ENCODE data around the gene ENOX1. TPM values are rescaled to one million over a fixed set of nuclear protein-coding genes. Genes with fewer than 3 reads are reported as not detected.

ENOX1 gene
- polyA plus RNA-seq, 1 donor (not counting 4 experiments of a cell fraction or from before 2014, with no cell fraction given), result 1.1 TPM

- Histone ChIP-seq H3K9ac (ENCODE audit: control insufficient read depth, extremely low read depth, insufficient read depth, low read length) (no peak overlapping the region), H2AFZ (ENCODE audit: control insufficient read depth, low read length) (no peak overlapping the region), H3K9me1 (ENCODE audit: control insufficient read depth, extremely low read depth, insufficient read depth, low read length) (no peaks in the 10 kb centered on the region), H4K20me1 (ENCODE audit: control insufficient read depth, extremely low read depth, insufficient read depth, low read length) (no peaks in the 10 kb centered on the region), H3K27ac (ENCODE audit: control insufficient read depth, insufficient read depth, low read length) (no peak overlapping the region), H3K9me3 (ENCODE audit: control insufficient read depth, low read depth, low read length) (no peaks in the 10 kb centered on the region), H3K79me2 (ENCODE audit: control insufficient read depth, insufficient read depth, low read length) (no peaks in the 10 kb centered on the region), H3K36me3 (ENCODE audit: control insufficient read depth in 2 of 2, extremely low read depth in 1 of 2, insufficient read depth in 2 of 2, low read length in 2 of 2) (no peaks in the 10 kb centered on the region), H3K4me2 (ENCODE audit: control insufficient read depth, extremely low read depth, insufficient read depth, low read depth, low read length) (no peak overlapping the region), H3K4me3 (ENCODE audit: control insufficient read depth in 2 of 3, extremely low read depth in 1 of 3, insufficient read depth in 2 of 3, low read depth in 1 of 3, low read length in 3 of 3) (no peak overlapping the region), H3K27me3 (ENCODE audit: control insufficient read depth, extremely low read depth, insufficient read depth, low read length) (no peaks in the 10 kb centered on the region), H3K4me1 (ENCODE audit: control insufficient read depth, extremely low read depth, insufficient read depth, low read length) (peaks cover 17% of the 10 kb centered on the region)
- no peak for FAIRE-seq
- dilution Hi-C loops (cut with MboI; ENCODE audit: extremely low pct_ligation_motif_present, low sequenced_read_pairs), result no loop called here
- TF ChIP-seq EZH2 (IDR thresholded peaks at IDR 0.05; ENCODE audit: low read length) (no peak), CTCF (optimal IDR thresholded peaks at IDR 0.05 in 1 of 3, IDR thresholded peaks at IDR 0.05 in 1 of 3, conservative IDR thresholded peaks at IDR 0.05 in 1 of 3; ENCODE audit: extremely low read depth in 1 of 3, insufficient read depth in 2 of 3, low read length in 3 of 3) (no peak)
- no peak for DNase-seq (ENCODE audit: low read depth, low spot score)
Measured at GRCh38 chr13:43246382-43246781, 540.4 kb downstream of the ENOX1 start.

DNA sequence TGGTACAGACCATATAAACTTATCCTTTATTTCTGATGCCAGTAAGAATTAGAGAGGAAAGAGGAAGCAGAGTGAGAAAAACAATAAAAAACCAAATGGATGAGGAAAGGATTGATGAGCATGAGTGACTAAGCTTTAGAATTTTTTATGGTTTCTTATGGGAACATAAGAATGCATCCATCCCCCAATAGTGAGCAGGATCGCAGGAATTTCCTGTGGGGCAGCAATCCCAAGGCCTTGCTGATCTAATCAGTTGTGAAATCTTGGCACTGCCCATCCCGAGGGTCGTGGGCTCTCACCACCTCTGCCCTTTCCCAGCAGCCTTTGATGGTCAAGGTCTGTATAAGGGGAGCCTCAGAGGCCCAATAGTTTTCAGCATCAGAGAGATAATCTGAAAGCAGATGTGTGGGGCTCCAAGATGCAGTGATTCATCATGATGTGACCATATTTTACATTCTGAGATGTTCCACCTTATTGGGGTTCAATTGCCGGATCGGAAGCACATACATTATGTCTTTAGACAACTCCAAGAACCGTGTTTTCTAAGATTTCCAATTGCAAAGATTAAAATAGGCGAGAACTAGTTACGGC, 541.3 kb downstream of the ENOX1 start:
- H3K27ac ChIP-seq (ENCODE audit: control insufficient read depth, insufficient read depth, low read length), result no peak overlapping the region
- peak; percentile 67 for FAIRE-seq
- H3K9me1 ChIP-seq (ENCODE audit: control insufficient read depth, extremely low read depth, insufficient read depth, low read length), result no peaks in the 10 kb centered on the region
- H3K27me3 ChIP-seq (ENCODE audit: control insufficient read depth, extremely low read depth, insufficient read depth, low read length), result no peaks in the 10 kb centered on the region
- H3K4me3 ChIP-seq (ENCODE audit: control insufficient read depth in 2 of 3, extremely low read depth in 1 of 3, insufficient read depth in 2 of 3, low read depth in 1 of 3, low read length in 3 of 3), result no peak overlapping the region
- H4K20me1 ChIP-seq (ENCODE audit: control insufficient read depth, extremely low read depth, insufficient read depth, low read length), result no peaks in the 10 kb centered on the region
- no peak for DNase-seq (ENCODE audit: low read depth, low spot score)
- peak overlapping the region; percentile 42 for H2AFZ ChIP-seq (ENCODE audit: control insufficient read depth, low read length)
- no peak for TF ChIP-seq EZH2 (IDR thresholded peaks at IDR 0.05; ENCODE audit: low read length)
- TF ChIP-seq CTCF (optimal IDR thresholded peaks at IDR 0.05 in 1 of 3, IDR thresholded peaks at IDR 0.05 in 1 of 3, conservative IDR thresholded peaks at IDR 0.05 in 1 of 3; ENCODE audit: extremely low read depth in 1 of 3, insufficient read depth in 2 of 3, low read length in 3 of 3), result no peak
- H3K9me3 ChIP-seq (ENCODE audit: control insufficient read depth, low read depth, low read length), result no peaks in the 10 kb centered on the region
- no peaks in the 10 kb centered on the region for H3K79me2 ChIP-seq (ENCODE audit: control insufficient read depth, insufficient read depth, low read length)
- H3K9ac ChIP-seq (ENCODE audit: control insufficient read depth, extremely low read depth, insufficient read depth, low read length), result no peak overlapping the region
- peaks cover 17% of the 10 kb centered on the region for H3K4me1 ChIP-seq (ENCODE audit: control insufficient read depth, extremely low read depth, insufficient read depth, low read length)
- peak overlapping the region; percentile 42 for H3K4me2 ChIP-seq (ENCODE audit: control insufficient read depth, extremely low read depth, insufficient read depth, low read depth, low read length)
- no peaks in the 10 kb centered on the region for H3K36me3 ChIP-seq (ENCODE audit: control insufficient read depth in 2 of 2, extremely low read depth in 1 of 2, insufficient read depth in 2 of 2, low read length in 2 of 2)
- dilution Hi-C loops (cut with MboI; ENCODE audit: extremely low pct_ligation_motif_present, low sequenced_read_pairs), result no loop called here

Measured in keratinocyte (primary cell).